Measurements from ENCODE around the gene EPOP. TPM values are rescaled to one million over a fixed set of nuclear protein-coding genes. Genes with fewer than 3 reads are reported as not detected.

Gene EPOP
- total and polyA plus RNA-seq, 2 of the 13 experiments (the other 11 are each of a cell fraction or from before 2014, with no cell fraction given): 14.7 to 37.8 TPM

GRCh38 chr17:38691154-38691553 is 16.4 kb upstream of the EPOP start (continued):
- TF ChIP-seq ZNF512B (CRISPR knock-in tag; IDR thresholded peaks at IDR 0.05; ENCODE audit: borderline replicate concordance): no peak
- TF ChIP-seq SUZ12 (IDR thresholded peaks at IDR 0.05; ENCODE audit: low read depth, low read length): no peak
- TF ChIP-seq PHF8 (CRISPR knock-in tag; IDR thresholded peaks at IDR 0.05): no peak
- TF ChIP-seq ZNF674 (CRISPR knock-in tag; IDR thresholded peaks at IDR 0.05; ENCODE audit: low read depth): no peak
- TF ChIP-seq TBP (CRISPR knock-in tag; IDR thresholded peaks at IDR 0.05): no peak
- no peak for TF ChIP-seq ZHX2 (IDR thresholded peaks at IDR 0.05; ENCODE audit: low read depth)
- no peak for TF ChIP-seq ZHX2 (CRISPR knock-in tag; IDR thresholded peaks at IDR 0.05; ENCODE audit: borderline replicate concordance)
- TF ChIP-seq IRF2 (CRISPR knock-in tag; IDR thresholded peaks at IDR 0.05): peak; percentile 53; the same call in 1 of the 2 replicates
- TF ChIP-seq CBX5 (CRISPR knock-in tag; IDR thresholded peaks at IDR 0.05; ENCODE audit: borderline replicate concordance): peak; percentile 23; the same call in 1 of the 2 replicates
- peak; percentile 39; the same call in 1 of the 2 replicates for TF ChIP-seq HOXA3 (CRISPR knock-in tag; IDR thresholded peaks at IDR 0.05)
- no peak for TF ChIP-seq HOXD1 (CRISPR knock-in tag; IDR thresholded peaks at IDR 0.05)
- TF ChIP-seq ZNF816 (CRISPR knock-in tag; IDR thresholded peaks at IDR 0.05; ENCODE audit: borderline replicate concordance): no peak
- TF ChIP-seq THAP8 (CRISPR knock-in tag; IDR thresholded peaks at IDR 0.05; ENCODE audit: borderline replicate concordance): no peak
- TF ChIP-seq ZBTB42 (CRISPR knock-in tag; IDR thresholded peaks at IDR 0.05): no peak
- peak; percentile 52; the same call in 1 of the 2 replicates for TF ChIP-seq KAT8 (CRISPR knock-in tag; IDR thresholded peaks at IDR 0.05)
- TF ChIP-seq SETDB1 (CRISPR knock-in tag; IDR thresholded peaks at IDR 0.05; ENCODE audit: borderline replicate concordance): no peak
- no peak for TF ChIP-seq ZNF550 (CRISPR knock-in tag; IDR thresholded peaks at IDR 0.05; ENCODE audit: borderline replicate concordance)
- TF ChIP-seq ZNF180 (CRISPR knock-in tag; IDR thresholded peaks at IDR 0.05; ENCODE audit: borderline replicate concordance, low read depth): no peak
- TF ChIP-seq MYPOP (CRISPR knock-in tag; IDR thresholded peaks at IDR 0.05): no peak
- no peak for TF ChIP-seq ZNF768 (CRISPR knock-in tag; IDR thresholded peaks at IDR 0.05)
